Prostate gland (tissue), 2 donors: ENCODE measurements around the gene EML1. TPM values are rescaled to one million over a fixed set of nuclear protein-coding genes. Genes with fewer than 3 reads are reported as not detected.

Experiments
- DNase-seq: peaks from one replicate; pipeline ENCODE4 v3.0.0-alpha.2; 2019; ENCODE audit warnings: low spot score
- H3K27ac ChIP-seq, 2 donors: fragments of 200-600 bp; sonication (generic); 2 replicates each; pipeline ENCODE4 v1.5.1; 2017 to 2019
- H3K27me3 ChIP-seq: fragments of 200-600 bp; sonication (generic); replicated peaks from 2 replicates; pipeline ENCODE4 v1.5.1; 2019; ENCODE audit not compliant: insufficient read depth
- H3K36me3 ChIP-seq, 2 donors: fragments of 200-600 bp; sonication (generic); 1 replicate in 1 of 2; 2 replicates in 1 of 2; pipeline versions ENCODE4 v1.5.1 to v1.8.1; 2017 to 2019
- H3K4me1 ChIP-seq: fragments of 200-600 bp; sonication (generic); replicated peaks from 2 replicates; pipeline ENCODE4 v1.5.1; 2019
- H3K4me3 ChIP-seq, 2 donors: fragments of 200-600 bp; sonication (generic); 2 replicates each; pipeline ENCODE4 v1.5.1; 2017 to 2019
- H3K9me3 ChIP-seq: fragments of 200-600 bp; sonication (generic); 2 replicates; pipeline ENCODE4 v1.5.1; 2017
- CTCF ChIP-seq, 4 experiments: fragments of 200-600 bp in 2 of 4; fragments of 450-650 bp in 2 of 4; sonication (generic) in 2 of 4; IDR thresholded peaks; 1 replicate in 3 of 4; 2 replicates in 1 of 4; pipeline ENCODE4 v1.5.1; 2016 to 2019; ENCODE audit warnings: antibody characterized with exemption in 4 of 4, mild to moderate bottlenecking in 2 of 4, moderate library complexity in 2 of 4
- POLR2A ChIP-seq: fragments of 450-650 bp; IDR thresholded peaks from one replicate; pipeline ENCODE4 v1.6.1; 2016; ENCODE audit warnings: antibody characterized with exemption, mild to moderate bottlenecking
- POLR2AphosphoS5 ChIP-seq: sonication (generic); formaldehyde crosslinking; IDR thresholded peaks from one replicate; pipeline ENCODE4 v1.6.1; 2017; ENCODE audit warnings: antibody characterized with exemption
- WGBS: methylation state at CpG from one replicate; pipeline ENCODE4 v1.1.5; 2018; 5-methylcytosine and 5-hydroxymethylcytosine counted together
- intact Hi-C: fragments of 100-400 bp; cut with DNase I; formaldehyde crosslinking; loops from one replicate; pipeline ENCODE4 v1.14.2; 2022
- total RNA-seq, 2 donors: library from RNA; depleted of rRNA; stranded (reverse); fragments of >200 nt; gene quantifications; one replicate each; pipeline ENCODE4 v1.1.0, GENCODE V29; 2016

EML1 gene
- total RNA-seq, 2 donors from 2014 or later = 7.0 to 31.8 TPM

- H3K36me3 ChIP-seq = no peaks in the 10 kb centered on the region
- no peak for DNase-seq
- intact Hi-C loops = no loop called here
- H3K4me3 ChIP-seq = no peak overlapping the region
- no peak overlapping the region for H3K27ac ChIP-seq
- no peaks in the 10 kb centered on the region for H3K4me1 ChIP-seq
- WGBS = 93% methylated on average over 10 of the region's 10 CpGs
- TF ChIP-seq POLR2AphosphoS5 (no peak), CTCF (IDR thresholded peaks at IDR 0.05) (no peak), POLR2A (no peak)
- no peaks in the 10 kb centered on the region for H3K9me3 ChIP-seq
- H3K27me3 ChIP-seq = no peaks in the 10 kb centered on the region
Observed at GRCh38 chr14:99807413-99808153, 14.4 kb downstream of the EML1 start.

GRCh38 chr14:99808154-99808505 lies 14.9 kb downstream of the EML1 start:
- Histone ChIP-seq H3K36me3 (no peaks in the 10 kb centered on the region), H3K27ac (no peak overlapping the region), H3K4me1 (no peaks in the 10 kb centered on the region), H3K9me3 (no peaks in the 10 kb centered on the region), H3K27me3 (no peaks in the 10 kb centered on the region), H3K4me3 (no peak overlapping the region)
- intact Hi-C loops = no loop called here
- no peak for DNase-seq
- TF ChIP-seq POLR2AphosphoS5 = no peak
- 86% methylated on average over 5 of the region's 5 CpGs for WGBS

GRCh38 chr14:99808515-99808914 lies 15.3 kb downstream of the EML1 start:
- H3K27me3 ChIP-seq = no peaks in the 10 kb centered on the region
- 77% methylated on average over 3 of the region's 3 CpGs for WGBS
- H3K36me3 ChIP-seq = no peaks in the 10 kb centered on the region
- intact Hi-C loops = no loop called here
- H3K27ac ChIP-seq = no peak overlapping the region
- no peaks in the 10 kb centered on the region for H3K4me1 ChIP-seq
- DNase-seq = no peak
- H3K9me3 ChIP-seq = no peaks in the 10 kb centered on the region
- H3K4me3 ChIP-seq = no peak overlapping the region
- TF ChIP-seq POLR2AphosphoS5 (no peak), POLR2A (no peak), CTCF (IDR thresholded peaks at IDR 0.05) (no peak)

- Histone ChIP-seq H3K27ac (no peak overlapping the region), H3K4me1 (no peaks in the 10 kb centered on the region), H3K4me3 (no peak overlapping the region), H3K36me3 (no peaks in the 10 kb centered on the region), H3K9me3 (no peaks in the 10 kb centered on the region), H3K27me3 (no peaks in the 10 kb centered on the region)
- WGBS = 58% methylated on average over 9 of the region's 9 CpGs
- intact Hi-C loops = no loop called here
- TF ChIP-seq POLR2A = no peak
- TF ChIP-seq POLR2AphosphoS5 = no peak
- TF ChIP-seq CTCF (IDR thresholded peaks at IDR 0.05) = no peak
- no peak for DNase-seq
Observed at GRCh38 chr14:99809360-99809759, 16.1 kb downstream of the EML1 start.

GRCh38 chr14:99809859-99810558 lies 16.8 kb downstream of the EML1 start:
- Histone ChIP-seq H3K36me3 (no peaks in the 10 kb centered on the region), H3K9me3 (no peaks in the 10 kb centered on the region), H3K27ac (no peak overlapping the region), H3K4me3 (no peak overlapping the region), H3K4me1 (no peaks in the 10 kb centered on the region), H3K27me3 (no peaks in the 10 kb centered on the region)
- intact Hi-C loops = no loop called here
- no peak for DNase-seq
- TF ChIP-seq POLR2A = no peak
- no peak for TF ChIP-seq CTCF (IDR thresholded peaks at IDR 0.05)
- WGBS = 72% methylated on average over 16 of the region's 16 CpGs
